Rectal smooth muscle tissue (tissue), 1 donor: ENCODE data around the gene SPATS2.

Source experiments
- H3K27ac ChIP-seq: one replicate; pipeline ENCODE4 v1.7.0; 2013; ENCODE audit warnings: low read depth, low read length, inconsistent platforms
- H3K27me3 ChIP-seq: one replicate; pipeline ENCODE4 v1.7.0; 2013; ENCODE audit warnings: low read length; ENCODE audit not compliant: control insufficient read depth, insufficient read depth
- H3K36me3 ChIP-seq: one replicate; pipeline ENCODE4 v1.7.0; 2013; ENCODE audit warnings: low read length; ENCODE audit not compliant: control insufficient read depth, insufficient read depth
- H3K4me1 ChIP-seq: one replicate; pipeline ENCODE4 v1.7.0; 2013; ENCODE audit warnings: low read length; ENCODE audit not compliant: control insufficient read depth, insufficient read depth
- H3K4me3 ChIP-seq: one replicate; pipeline ENCODE4 v1.7.0; 2013; ENCODE audit warnings: low read length
- H3K9ac ChIP-seq: one replicate; pipeline ENCODE4 v1.7.0; 2013; ENCODE audit warnings: low read length

The SPATS2 gene

DNA sequence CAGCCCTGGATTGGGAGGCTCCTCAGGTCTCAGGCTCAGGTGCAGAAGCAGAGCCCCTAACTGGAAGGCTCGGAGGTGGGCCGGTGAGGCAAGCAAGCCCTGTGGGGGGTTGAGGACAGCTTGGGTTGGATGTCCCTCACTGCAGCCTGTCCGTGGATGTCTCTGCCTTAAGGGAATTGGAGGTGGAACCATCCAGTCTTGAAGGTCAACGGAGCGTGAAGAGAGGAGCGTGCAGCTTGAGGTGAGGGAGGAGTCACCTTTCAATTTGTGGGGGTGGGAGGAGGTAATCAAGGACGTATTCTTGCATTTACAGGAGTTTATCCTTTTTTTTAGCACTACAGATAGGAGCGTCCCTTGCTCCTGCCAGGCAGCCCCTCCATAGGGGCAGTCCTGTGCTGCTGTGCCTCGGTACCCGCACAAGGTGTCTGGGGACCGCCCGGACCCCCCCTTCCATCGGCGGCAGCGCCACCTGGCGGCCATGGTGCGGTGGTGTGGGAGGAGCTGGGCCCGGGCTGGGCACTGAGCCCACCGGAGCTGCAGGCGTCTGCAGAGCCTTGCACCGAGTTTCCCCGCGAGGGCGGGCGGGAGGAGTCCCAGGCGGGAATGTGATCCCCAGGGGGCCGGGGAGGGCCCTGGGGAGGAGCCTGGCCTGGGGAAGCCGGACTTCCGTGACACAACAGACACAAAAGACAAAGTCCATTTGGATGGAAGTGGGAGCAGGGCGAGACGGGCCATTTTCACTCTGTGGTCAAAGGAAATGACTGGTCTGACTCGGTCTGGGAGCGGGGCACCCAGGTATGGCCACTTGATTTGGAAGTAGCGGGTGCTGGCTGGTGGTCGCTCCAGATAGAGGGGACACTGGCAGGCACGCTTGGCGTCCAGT lies 19.7 kb upstream of the SPATS2 start:
- no peaks in the 10 kb centered on the region for H3K36me3 ChIP-seq
- no peak overlapping the region for H3K9ac ChIP-seq
- no peak overlapping the region for H3K27ac ChIP-seq
- H3K4me1 ChIP-seq, result peaks cover 24% of the 10 kb centered on the region
- H3K27me3 ChIP-seq, result peaks cover 47% of the 10 kb centered on the region
- H3K4me3 ChIP-seq, result peak overlapping the region; percentile 28

- H3K36me3 ChIP-seq, result no peaks in the 10 kb centered on the region
- H3K27me3 ChIP-seq, result peaks cover 42% of the 10 kb centered on the region
- H3K27ac ChIP-seq, result no peak overlapping the region
- no peak overlapping the region for H3K9ac ChIP-seq
- peak overlapping the region; percentile 28 for H3K4me3 ChIP-seq
- peaks cover 15% of the 10 kb centered on the region for H3K4me1 ChIP-seq
Measured at GRCh38 chr12:49348781-49349180, 18.5 kb upstream of the SPATS2 start.

DNA sequence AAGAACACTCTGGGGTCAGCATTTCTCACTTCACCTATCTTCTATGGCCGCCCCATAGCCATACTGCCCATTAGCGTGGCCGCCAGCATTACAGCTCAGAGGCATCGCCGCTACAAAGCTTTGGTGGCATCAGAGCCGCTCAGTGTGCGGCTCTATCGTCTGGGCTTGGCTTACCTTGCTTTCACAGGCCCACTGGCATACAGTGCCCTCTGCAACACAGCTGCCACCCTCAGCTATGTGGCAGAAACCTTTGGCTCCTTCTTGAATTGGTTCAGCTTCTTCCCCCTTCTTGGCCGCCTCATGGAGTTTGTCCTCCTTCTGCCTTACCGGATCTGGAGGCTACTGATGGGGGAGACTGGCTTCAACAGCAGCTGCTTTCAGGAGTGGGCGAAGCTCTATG lies 18.0 kb upstream of the SPATS2 start:
- Histone ChIP-seq H3K9ac (no peak overlapping the region), H3K4me1 (peaks cover 13% of the 10 kb centered on the region), H3K27ac (no peak overlapping the region), H3K27me3 (peaks cover 37% of the 10 kb centered on the region), H3K36me3 (no peaks in the 10 kb centered on the region), H3K4me3 (no peak overlapping the region)

DNA sequence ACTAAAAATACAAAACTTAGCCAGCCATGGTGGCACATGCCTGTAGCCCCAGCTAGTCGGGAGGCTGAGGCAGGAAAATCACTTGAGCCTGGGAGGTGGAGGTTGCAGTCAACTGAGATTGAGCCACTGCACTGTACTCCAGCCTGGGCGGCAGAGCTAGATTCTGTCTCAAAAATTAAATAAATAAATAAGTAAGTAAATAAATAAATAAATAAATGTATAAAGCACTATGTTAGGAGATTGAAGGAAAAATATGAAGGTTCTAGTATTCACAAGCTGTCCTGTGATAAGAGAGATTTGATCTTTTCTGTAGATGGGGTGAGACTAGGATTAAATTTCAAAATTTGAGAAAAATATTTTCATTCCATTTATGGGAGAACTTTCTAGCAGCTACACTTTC lies 14.9 kb upstream of the SPATS2 start:
- H3K27ac ChIP-seq, result no peak overlapping the region
- no peak overlapping the region for H3K9ac ChIP-seq
- H3K4me1 ChIP-seq, result no peaks in the 10 kb centered on the region
- no peak overlapping the region for H3K4me3 ChIP-seq
- H3K36me3 ChIP-seq, result no peaks in the 10 kb centered on the region
- H3K27me3 ChIP-seq, result peaks cover 16% of the 10 kb centered on the region

DNA sequence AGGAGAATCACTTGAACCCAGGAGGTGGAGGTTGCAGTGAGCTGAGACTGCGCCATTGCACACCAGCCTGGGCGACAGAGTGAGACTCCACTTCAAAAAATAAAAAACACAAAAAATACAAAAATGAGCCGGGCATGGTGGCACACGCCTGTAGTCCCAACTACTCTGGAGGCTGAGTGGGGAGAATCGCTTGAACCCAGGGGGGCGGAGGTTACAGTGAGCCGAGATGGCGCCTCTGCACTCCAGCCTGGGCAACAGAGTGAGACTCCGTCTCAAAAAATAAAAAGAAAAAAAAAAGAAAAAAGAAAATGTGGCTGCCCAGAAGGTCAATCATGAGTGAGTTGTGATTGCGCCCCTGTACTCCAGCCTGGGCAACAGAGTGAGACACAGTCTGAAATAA lies 11.3 kb upstream of the SPATS2 start:
- peaks cover 3% of the 10 kb centered on the region for H3K27me3 ChIP-seq
- H3K9ac ChIP-seq, result no peak overlapping the region
- no peak overlapping the region for H3K4me3 ChIP-seq
- no peaks in the 10 kb centered on the region for H3K36me3 ChIP-seq
- peaks cover 2% of the 10 kb centered on the region for H3K4me1 ChIP-seq
- no peak overlapping the region for H3K27ac ChIP-seq

DNA sequence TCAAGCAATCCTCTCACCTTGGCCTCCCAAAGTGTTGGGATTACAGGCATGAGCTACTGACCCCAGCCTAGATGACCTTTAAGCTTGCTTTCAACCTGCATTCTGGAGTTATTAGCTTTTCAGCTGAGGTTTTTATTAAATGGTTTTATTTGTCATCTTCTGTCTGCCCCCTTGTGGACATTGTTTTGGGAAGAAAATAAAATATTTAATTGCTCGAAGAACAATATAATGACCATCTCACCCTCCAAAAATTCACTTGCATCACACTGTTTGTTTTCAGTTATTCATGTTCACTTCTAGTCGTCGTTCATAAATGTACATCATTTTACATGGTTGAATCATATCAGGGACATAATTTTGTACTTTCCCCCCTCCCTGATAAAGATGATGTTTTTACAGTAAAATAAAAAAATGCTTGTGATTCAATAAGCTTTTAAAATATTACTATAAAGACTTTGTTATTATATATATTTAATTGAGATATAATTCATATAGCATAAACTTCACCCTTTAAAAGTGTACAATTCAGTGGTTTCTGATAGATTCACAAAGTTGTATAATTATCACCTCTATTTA lies 10.1 kb upstream of the SPATS2 start:
- Histone ChIP-seq H3K4me3 (no peak overlapping the region), H3K27ac (no peak overlapping the region), H3K27me3 (no peaks in the 10 kb centered on the region), H3K36me3 (no peaks in the 10 kb centered on the region), H3K4me1 (peaks cover 2% of the 10 kb centered on the region), H3K9ac (no peak overlapping the region)

GRCh38 chr12:49358483-49359141 lies 8.7 kb upstream of the SPATS2 start:
- no peak overlapping the region for H3K27ac ChIP-seq
- H3K4me1 ChIP-seq, result peaks cover 2% of the 10 kb centered on the region
- H3K27me3 ChIP-seq, result no peaks in the 10 kb centered on the region
- no peak overlapping the region for H3K9ac ChIP-seq
- no peaks in the 10 kb centered on the region for H3K36me3 ChIP-seq
- H3K4me3 ChIP-seq, result no peak overlapping the region

- Histone ChIP-seq H3K27ac (no peak overlapping the region), H3K4me3 (no peak overlapping the region), H3K27me3 (no peaks in the 10 kb centered on the region), H3K36me3 (no peaks in the 10 kb centered on the region), H3K9ac (no peak overlapping the region), H3K4me1 (peaks cover 2% of the 10 kb centered on the region)
Measured at GRCh38 chr12:49359671-49360070, 7.6 kb upstream of the SPATS2 start.

GRCh38 chr12:49362077-49362476 lies 5.2 kb upstream of the SPATS2 start:
- Histone ChIP-seq H3K4me3 (no peak overlapping the region), H3K27ac (no peak overlapping the region), H3K36me3 (no peaks in the 10 kb centered on the region)

DNA sequence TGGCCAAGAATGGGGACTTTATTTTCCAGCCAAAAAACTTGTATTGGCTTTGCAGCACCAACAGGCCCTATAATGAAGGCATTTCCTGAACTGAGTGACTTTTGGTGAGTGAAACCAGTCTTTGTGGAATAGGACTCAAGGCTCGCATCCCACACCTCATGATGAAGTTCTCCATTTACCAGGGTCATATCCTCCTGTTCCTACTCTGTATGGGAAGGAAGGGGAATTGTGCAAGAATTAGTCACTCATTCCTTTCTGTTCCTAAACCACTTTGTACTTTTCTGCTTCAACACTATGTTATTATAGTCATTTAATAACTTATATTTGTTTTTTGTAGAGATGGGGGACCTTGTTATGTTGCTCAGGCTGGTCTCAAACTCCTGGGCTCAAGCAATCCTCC lies 2.3 kb upstream of the SPATS2 start:
- Histone ChIP-seq H3K4me3 (no peak overlapping the region), H3K36me3 (no peaks in the 10 kb centered on the region), H3K27ac (no peak overlapping the region), H3K9ac (no peak overlapping the region), H3K27me3 (no peaks in the 10 kb centered on the region), H3K4me1 (peaks cover 6% of the 10 kb centered on the region)

More at GRCh38 chr12:49362077-49362476, 5.2 kb upstream of the SPATS2 start:
- H3K9ac ChIP-seq, result no peak overlapping the region
- peaks cover 2% of the 10 kb centered on the region for H3K4me1 ChIP-seq
- no peaks in the 10 kb centered on the region for H3K27me3 ChIP-seq

- no peaks in the 10 kb centered on the region for H3K36me3 ChIP-seq
- H3K4me3 ChIP-seq, result no peak overlapping the region
- peaks cover 6% of the 10 kb centered on the region for H3K4me1 ChIP-seq
- no peak overlapping the region for H3K9ac ChIP-seq
- H3K27ac ChIP-seq, result no peak overlapping the region
- H3K27me3 ChIP-seq, result no peaks in the 10 kb centered on the region
Measured at GRCh38 chr12:49365542-49365941, 1.7 kb upstream of the SPATS2 start.

- Histone ChIP-seq H3K4me1 (peaks cover 6% of the 10 kb centered on the region), H3K27ac (peak overlapping the region; percentile 93), H3K27me3 (no peaks in the 10 kb centered on the region), H3K9ac (peak overlapping the region; percentile 86), H3K36me3 (no peaks in the 10 kb centered on the region), H3K4me3 (peak overlapping the region; percentile 93)
Measured at GRCh38 chr12:49366096-49366651, 1.1 kb upstream of the SPATS2 start.
